Fibroblast of villous mesenchyme (primary cell): Measurements from ENCODE around the gene SCN9A. TPM values are rescaled to one million over a fixed set of nuclear protein-coding genes. Genes with fewer than 3 reads are reported as not detected.

Source experiments
- DNase-seq: peaks from one replicate; pipeline ENCODE4 v3.0.0-alpha.2; 2010; ENCODE audit warnings: low read depth
- H3K4me3 ChIP-seq: 2 replicates; pipeline ENCODE4 v1.5.1; 2011; ENCODE audit warnings: low read depth, mild to moderate bottlenecking, low read length
- total RNA-seq: library from RNA; depleted of rRNA; stranded (reverse); fragments of >200 nt; gene quantifications from 2 replicates; pipeline ENCODE4 v1.2.3, GENCODE V29; 2012
- TF ChIP-seq, protein P1 (sequence below): IDR thresholded peaks from 2 replicates; pipeline ENCODE4 v1.5.1; 2012; ENCODE audit warnings: low read depth, mild to moderate bottlenecking, low read length; ENCODE audit not compliant: insufficient read depth

Gene SCN9A
- total RNA-seq, 1 donor, result 72.1 TPM

DNA sequence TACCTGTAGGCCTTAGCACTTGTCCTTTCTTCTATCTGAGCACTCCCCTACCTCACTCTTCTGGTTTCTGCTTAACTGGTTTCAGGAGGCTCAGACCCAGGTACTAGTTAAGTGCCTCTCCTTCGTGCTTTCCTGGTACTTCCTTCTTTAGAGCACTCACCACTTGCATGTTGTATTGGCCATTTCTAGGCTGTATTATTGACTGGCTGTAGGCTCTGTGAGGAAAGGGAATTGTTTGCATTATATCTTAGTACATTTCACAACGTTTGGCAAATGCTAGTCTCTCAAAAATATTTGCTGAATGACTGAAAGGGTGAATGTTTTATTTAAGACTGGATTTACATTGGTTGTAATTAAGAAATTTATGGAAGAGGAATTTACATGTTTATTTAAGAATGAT is 212.0 kb downstream of the SCN9A start:
- H3K4me3 ChIP-seq, result no peak overlapping the region
- DNase-seq, result no peak
- TF ChIP-seq, protein P1, sequence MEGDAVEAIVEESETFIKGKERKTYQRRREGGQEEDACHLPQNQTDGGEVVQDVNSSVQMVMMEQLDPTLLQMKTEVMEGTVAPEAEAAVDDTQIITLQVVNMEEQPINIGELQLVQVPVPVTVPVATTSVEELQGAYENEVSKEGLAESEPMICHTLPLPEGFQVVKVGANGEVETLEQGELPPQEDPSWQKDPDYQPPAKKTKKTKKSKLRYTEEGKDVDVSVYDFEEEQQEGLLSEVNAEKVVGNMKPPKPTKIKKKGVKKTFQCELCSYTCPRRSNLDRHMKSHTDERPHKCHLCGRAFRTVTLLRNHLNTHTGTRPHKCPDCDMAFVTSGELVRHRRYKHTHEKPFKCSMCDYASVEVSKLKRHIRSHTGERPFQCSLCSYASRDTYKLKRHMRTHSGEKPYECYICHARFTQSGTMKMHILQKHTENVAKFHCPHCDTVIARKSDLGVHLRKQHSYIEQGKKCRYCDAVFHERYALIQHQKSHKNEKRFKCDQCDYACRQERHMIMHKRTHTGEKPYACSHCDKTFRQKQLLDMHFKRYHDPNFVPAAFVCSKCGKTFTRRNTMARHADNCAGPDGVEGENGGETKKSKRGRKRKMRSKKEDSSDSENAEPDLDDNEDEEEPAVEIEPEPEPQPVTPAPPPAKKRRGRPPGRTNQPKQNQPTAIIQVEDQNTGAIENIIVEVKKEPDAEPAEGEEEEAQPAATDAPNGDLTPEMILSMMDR, result no peak

DNA sequence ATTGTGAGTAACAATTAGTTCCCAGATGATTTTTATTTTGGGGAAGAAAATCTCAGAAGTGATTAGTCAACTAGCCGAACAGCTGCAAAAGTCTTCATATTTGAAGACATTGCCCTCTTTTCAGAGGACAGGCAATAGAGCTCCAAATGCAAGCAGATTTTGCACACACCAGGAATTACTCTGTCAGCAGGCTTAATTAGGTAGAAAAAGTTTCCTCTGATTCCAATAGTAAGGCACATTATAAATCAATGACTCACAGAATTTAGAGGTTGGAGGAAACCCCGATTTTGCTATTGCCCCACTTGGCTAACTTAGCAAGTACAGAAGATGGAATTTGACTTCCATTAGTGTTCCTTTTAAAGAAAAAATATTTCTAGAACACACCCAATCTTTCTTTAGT is 217.2 kb downstream of the SCN9A start:
- DNase-seq, result no peak
- no peak overlapping the region for H3K4me3 ChIP-seq
- TF ChIP-seq, protein P1, result no peak

DNA sequence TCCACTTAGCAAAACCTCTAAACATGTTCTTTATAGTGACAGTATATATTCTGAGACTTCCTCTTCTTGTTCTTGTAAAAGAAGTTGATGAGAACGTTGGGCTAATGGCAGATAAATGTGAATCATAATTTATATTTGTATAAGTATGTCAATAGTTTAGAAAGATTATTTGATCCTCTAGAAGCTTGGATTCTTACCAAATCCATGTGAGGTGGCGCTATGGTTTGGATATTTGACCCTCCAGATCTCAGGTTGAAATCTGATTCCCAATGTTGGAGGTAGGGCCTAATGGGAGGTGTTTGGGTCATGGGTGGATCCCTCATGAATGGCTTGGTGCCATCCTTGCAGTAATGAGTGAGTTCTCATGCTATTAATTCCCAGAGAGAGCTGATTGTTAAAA is 218.2 kb downstream of the SCN9A start:
- no peak overlapping the region for H3K4me3 ChIP-seq
- DNase-seq, result no peak
- TF ChIP-seq, protein P1, result no peak

DNA sequence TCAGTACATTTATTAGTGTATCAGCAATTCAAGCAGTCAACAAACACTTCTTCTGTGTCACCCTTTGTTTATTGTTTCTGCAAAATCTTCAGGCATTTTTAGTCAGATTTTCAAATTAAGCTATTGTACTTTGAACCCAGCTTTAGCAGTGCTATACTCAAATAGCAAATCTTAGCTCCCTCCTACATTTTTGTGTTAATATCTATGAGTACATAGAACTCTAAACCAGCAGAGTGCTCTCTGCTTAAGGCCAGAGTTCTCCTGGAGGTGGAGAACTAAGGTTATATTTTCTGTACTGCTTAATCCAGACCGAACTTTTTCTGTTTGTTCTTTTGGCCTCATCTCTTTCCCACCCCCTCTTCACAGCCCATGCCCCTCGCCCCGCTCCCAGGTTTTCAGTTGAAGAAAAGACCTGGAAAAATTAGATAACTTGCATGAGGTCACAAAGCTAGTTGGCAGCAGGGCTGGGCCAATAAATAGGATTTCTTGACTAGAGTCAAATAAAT is 218.7 kb downstream of the SCN9A start:
- TF ChIP-seq, protein P1, result no peak
- no peak overlapping the region for H3K4me3 ChIP-seq
- no peak for DNase-seq

DNA sequence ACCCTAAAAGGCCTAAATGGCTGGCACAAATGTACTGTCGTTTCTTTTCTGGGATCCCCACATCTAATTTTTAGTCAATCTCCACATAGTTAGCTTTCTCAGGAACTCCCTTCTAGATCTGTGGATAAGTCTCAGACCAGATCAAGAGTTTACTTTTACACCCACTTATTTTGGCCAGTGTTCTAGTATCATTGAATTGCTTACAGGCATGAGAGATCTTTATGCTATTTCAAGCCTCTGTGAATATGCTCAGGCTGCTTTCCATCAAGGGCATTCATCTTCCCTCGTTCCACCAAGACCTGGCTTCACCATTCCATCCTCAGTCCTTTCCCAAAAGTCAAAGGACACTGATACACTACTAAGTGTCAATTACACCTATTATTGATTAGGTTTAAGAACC is 220.2 kb downstream of the SCN9A start:
- H3K4me3 ChIP-seq, result no peak overlapping the region
- DNase-seq, result no peak
- TF ChIP-seq, protein P1, result no peak

DNA sequence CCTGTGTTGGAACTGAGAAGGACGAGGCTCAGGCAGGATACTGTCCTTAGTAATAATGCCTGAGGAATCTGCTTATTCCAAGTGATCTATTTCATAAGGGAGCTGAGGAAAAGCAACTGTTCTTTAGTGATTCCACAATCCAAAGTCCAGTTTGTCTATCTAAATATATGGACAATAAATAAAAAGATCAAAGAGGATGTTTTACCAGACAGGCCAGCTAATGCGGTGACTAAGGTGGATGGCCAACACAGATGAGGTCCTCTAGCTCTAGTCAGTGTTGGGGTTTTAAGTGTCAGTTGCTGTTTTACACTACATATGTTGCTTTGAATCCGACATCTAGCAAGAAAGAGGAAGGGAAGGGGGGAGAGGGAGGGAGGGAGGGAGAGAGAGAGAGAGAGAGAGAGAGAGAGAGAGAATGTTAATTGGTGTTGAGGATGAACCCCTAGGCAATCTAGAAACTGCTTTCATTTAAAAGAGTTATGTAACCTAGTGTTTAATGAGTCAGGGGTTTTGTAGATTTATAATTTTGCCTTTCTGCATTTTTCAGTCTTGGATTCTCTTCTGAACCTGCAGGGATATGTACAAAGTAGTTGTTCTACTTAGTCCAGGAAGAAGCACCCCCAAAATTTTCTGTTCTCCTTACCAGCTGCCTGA is 220.9 kb downstream of the SCN9A start:
- TF ChIP-seq, protein P1, result no peak
- H3K4me3 ChIP-seq, result no peak overlapping the region
- no peak for DNase-seq

DNA sequence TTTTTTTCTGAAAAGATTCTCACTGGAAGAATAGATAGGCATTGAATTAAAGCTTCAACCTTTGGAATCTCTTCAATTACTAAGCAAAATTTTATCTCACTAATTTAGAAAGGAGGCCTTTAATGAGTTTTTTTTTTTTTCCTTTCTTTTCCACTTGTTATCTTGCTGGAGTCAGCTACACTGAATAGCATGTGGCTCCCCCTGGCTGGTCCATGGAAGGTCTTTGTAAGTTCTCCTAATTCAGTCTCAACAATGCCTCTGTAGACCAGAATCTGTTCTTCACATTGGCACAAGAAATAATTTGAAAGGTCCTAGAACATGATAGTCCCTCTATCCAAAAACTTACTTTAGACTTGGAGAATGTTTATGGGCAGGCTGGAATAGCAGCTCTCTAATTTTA is 223.7 kb downstream of the SCN9A start:
- TF ChIP-seq, protein P1, result no peak
- no peak overlapping the region for H3K4me3 ChIP-seq
- DNase-seq, result no peak
